Activated naive CD8-positive, alpha-beta T cell treated with anti-CD3 and anti-CD28 coated beads for 36 hours (primary cell): ENCODE data around the gene TTC6. TPM values are rescaled to one million over a fixed set of nuclear protein-coding genes. Genes with fewer than 3 reads are reported as not detected.

Source experiments
- DNase-seq: peaks from one replicate; pipeline ENCODE4 v3.0.0; 2021
- H3K27ac Mint-ChIP-seq: one replicate; pipeline ENCODE4 v1.8.0; 2022; ENCODE audit warnings: mild to moderate bottlenecking, moderate library complexity, mixed read lengths
- H3K27me3 Mint-ChIP-seq: one replicate; pipeline ENCODE4 v1.8.0; 2022; ENCODE audit warnings: mild to moderate bottlenecking, mixed read lengths
- H3K36me3 Mint-ChIP-seq: one replicate; pipeline ENCODE4 v1.8.0; 2021; ENCODE audit warnings: mild to moderate bottlenecking, mixed read lengths
- H3K4me1 Mint-ChIP-seq: one replicate; pipeline ENCODE4 v1.8.0; 2021; ENCODE audit warnings: mixed read lengths
- H3K4me3 Mint-ChIP-seq: one replicate; pipeline ENCODE4 v1.8.0; 2022; ENCODE audit warnings: mild to moderate bottlenecking, moderate library complexity, mixed read lengths
- H3K9me3 Mint-ChIP-seq: one replicate; pipeline ENCODE4 v1.8.0; 2022; ENCODE audit warnings: mixed read lengths
- total RNA-seq, 2 experiments: library from RNA; stranded (reverse); gene quantifications; one replicate each; pipeline ENCODE4 v1.2.3, GENCODE V29; 2021

TTC6 gene
- total RNA-seq, 2 experiments from 2014 or later = not detected

GRCh38 chr14:37580146-37580545, 15.3 kb upstream of the TTC6 start:
- H3K4me3 Mint-ChIP-seq = no peak overlapping the region

GRCh38 chr14:37583358-37584210, 11.8 kb upstream of the TTC6 start:
- H3K27me3 Mint-ChIP-seq = peaks cover 59% of the 10 kb centered on the region
- H3K36me3 Mint-ChIP-seq = no peaks in the 10 kb centered on the region
- no peak for DNase-seq
- peaks cover 6% of the 10 kb centered on the region for H3K9me3 Mint-ChIP-seq
- no peaks in the 10 kb centered on the region for H3K4me1 Mint-ChIP-seq
- H3K27ac Mint-ChIP-seq = no peak overlapping the region
- no peak overlapping the region for H3K4me3 Mint-ChIP-seq

More at GRCh38 chr14:37580146-37580545, 15.3 kb upstream of the TTC6 start:
- H3K27ac Mint-ChIP-seq = no peak overlapping the region
- DNase-seq = no peak
- peaks cover 30% of the 10 kb centered on the region for H3K27me3 Mint-ChIP-seq
- no peaks in the 10 kb centered on the region for H3K4me1 Mint-ChIP-seq
- H3K36me3 Mint-ChIP-seq = no peaks in the 10 kb centered on the region
- no peaks in the 10 kb centered on the region for H3K9me3 Mint-ChIP-seq

GRCh38 chr14:37584211-37585100, 11.0 kb upstream of the TTC6 start:
- peaks cover 68% of the 10 kb centered on the region for H3K27me3 Mint-ChIP-seq
- H3K4me1 Mint-ChIP-seq = no peaks in the 10 kb centered on the region
- no peak overlapping the region for H3K27ac Mint-ChIP-seq
- no peak for DNase-seq
- H3K36me3 Mint-ChIP-seq = no peaks in the 10 kb centered on the region
- no peak overlapping the region for H3K4me3 Mint-ChIP-seq
- H3K9me3 Mint-ChIP-seq = peaks cover 11% of the 10 kb centered on the region

GRCh38 chr14:37585101-37585511, 10.3 kb upstream of the TTC6 start:
- Mint-ChIP-seq H3K27ac (no peak overlapping the region), H3K4me1 (no peaks in the 10 kb centered on the region), H3K4me3 (no peak overlapping the region), H3K36me3 (no peaks in the 10 kb centered on the region), H3K9me3 (peaks cover 12% of the 10 kb centered on the region), H3K27me3 (peaks cover 73% of the 10 kb centered on the region)
- no peak for DNase-seq

- Mint-ChIP-seq H3K27ac (no peak overlapping the region), H3K27me3 (peaks cover 79% of the 10 kb centered on the region), H3K4me3 (no peak overlapping the region), H3K9me3 (peaks cover 15% of the 10 kb centered on the region), H3K36me3 (peaks cover 2% of the 10 kb centered on the region), H3K4me1 (no peaks in the 10 kb centered on the region)
- no peak for DNase-seq
Observed at GRCh38 chr14:37585971-37586796, 9.2 kb upstream of the TTC6 start.

- peaks cover 79% of the 10 kb centered on the region for H3K27me3 Mint-ChIP-seq
- no peak for DNase-seq
- H3K4me1 Mint-ChIP-seq = no peaks in the 10 kb centered on the region
- peaks cover 15% of the 10 kb centered on the region for H3K9me3 Mint-ChIP-seq
- H3K4me3 Mint-ChIP-seq = no peak overlapping the region
- peaks cover 5% of the 10 kb centered on the region for H3K36me3 Mint-ChIP-seq
- no peak overlapping the region for H3K27ac Mint-ChIP-seq
Observed at GRCh38 chr14:37586797-37587130, 8.7 kb upstream of the TTC6 start.

- H3K4me1 Mint-ChIP-seq = no peaks in the 10 kb centered on the region
- no peak overlapping the region for H3K27ac Mint-ChIP-seq
- peaks cover 15% of the 10 kb centered on the region for H3K9me3 Mint-ChIP-seq
- H3K36me3 Mint-ChIP-seq = peaks cover 5% of the 10 kb centered on the region
- DNase-seq = no peak
- peaks cover 84% of the 10 kb centered on the region for H3K27me3 Mint-ChIP-seq
- H3K4me3 Mint-ChIP-seq = no peak overlapping the region
Observed at GRCh38 chr14:37587131-37587803, 8.2 kb upstream of the TTC6 start.

- Mint-ChIP-seq H3K9me3 (peaks cover 18% of the 10 kb centered on the region), H3K36me3 (peaks cover 11% of the 10 kb centered on the region), H3K27me3 (peaks cover 86% of the 10 kb centered on the region), H3K4me3 (no peak overlapping the region), H3K27ac (no peak overlapping the region), H3K4me1 (no peaks in the 10 kb centered on the region)
- DNase-seq = no peak
Observed at GRCh38 chr14:37587881-37588666, 7.4 kb upstream of the TTC6 start.

GRCh38 chr14:37588667-37588955, 6.8 kb upstream of the TTC6 start:
- Mint-ChIP-seq H3K27me3 (peaks cover 86% of the 10 kb centered on the region), H3K4me1 (no peaks in the 10 kb centered on the region), H3K9me3 (peaks cover 18% of the 10 kb centered on the region), H3K27ac (no peak overlapping the region), H3K36me3 (peaks cover 11% of the 10 kb centered on the region), H3K4me3 (no peak overlapping the region)
- no peak for DNase-seq

- Mint-ChIP-seq H3K27ac (no peak overlapping the region), H3K4me3 (no peak overlapping the region), H3K27me3 (peaks cover 91% of the 10 kb centered on the region), H3K36me3 (peaks cover 13% of the 10 kb centered on the region), H3K9me3 (peaks cover 18% of the 10 kb centered on the region), H3K4me1 (peaks cover 1% of the 10 kb centered on the region)
- no peak for DNase-seq
Observed at GRCh38 chr14:37588956-37589714, 6.3 kb upstream of the TTC6 start.

GRCh38 chr14:37589715-37590427, 5.6 kb upstream of the TTC6 start:
- Mint-ChIP-seq H3K27ac (no peak overlapping the region), H3K36me3 (peaks cover 15% of the 10 kb centered on the region), H3K4me3 (no peak overlapping the region), H3K27me3 (peaks cover 93% of the 10 kb centered on the region), H3K9me3 (peaks cover 18% of the 10 kb centered on the region), H3K4me1 (peaks cover 3% of the 10 kb centered on the region)
- no peak for DNase-seq

- H3K36me3 Mint-ChIP-seq = peaks cover 15% of the 10 kb centered on the region
- H3K4me1 Mint-ChIP-seq = peaks cover 4% of the 10 kb centered on the region
- peaks cover 19% of the 10 kb centered on the region for H3K9me3 Mint-ChIP-seq
- H3K27me3 Mint-ChIP-seq = peaks cover 88% of the 10 kb centered on the region
- H3K27ac Mint-ChIP-seq = peak overlapping the region; percentile 71
- no peak overlapping the region for H3K4me3 Mint-ChIP-seq
- no peak for DNase-seq
Observed at GRCh38 chr14:37590428-37591139, 4.8 kb upstream of the TTC6 start.
